Endothelial cell of umbilical vein (primary cell): ENCODE results near the gene NHS.

Experiments used
- CTCF ChIP-seq, 2 donors: IDR thresholded peaks; 1 replicate in 1 of 2; 2 replicates in 1 of 2; pipeline ENCODE4 v1.5.1; 2011; ENCODE audit warnings: low read length in 2 of 2, mild to moderate bottlenecking in 2 of 2, moderate library complexity in 2 of 2, control low read depth in 1 of 2, inconsistent platforms in 1 of 2, low read depth in 1 of 2; ENCODE audit not compliant: insufficient read depth in 1 of 2; ENCODE audit errors: extremely low read depth in 1 of 2
- EZH2 ChIP-seq: IDR thresholded peaks from 2 replicates; pipeline ENCODE4 v1.6.1; 2012; ENCODE audit warnings: borderline replicate concordance, low read depth, mild to moderate bottlenecking, moderate library complexity, low read length, inconsistent platforms; ENCODE audit not compliant: severe bottlenecking
- FOS ChIP-seq: IDR thresholded peaks from 2 replicates; pipeline ENCODE4 v1.6.1; 2011; ENCODE audit warnings: mild to moderate bottlenecking, low read length, moderate library complexity, borderline replicate concordance; ENCODE audit not compliant: insufficient read depth
- GATA2 ChIP-seq: IDR thresholded peaks from 2 replicates; pipeline ENCODE4 v1.7.0; 2011; ENCODE audit warnings: low read depth, mild to moderate bottlenecking, moderate library complexity, mixed read lengths, low read length; ENCODE audit not compliant: insufficient read length, insufficient read depth
- JUN ChIP-seq: IDR thresholded peaks from 2 replicates; pipeline ENCODE4 v1.6.1; 2011; ENCODE audit warnings: borderline replicate concordance, low read depth; ENCODE audit not compliant: insufficient read length, insufficient read depth
- MAX ChIP-seq: IDR thresholded peaks from 2 replicates; pipeline ENCODE4 v1.6.1; 2011; ENCODE audit not compliant: insufficient read depth, insufficient read length
- MYC ChIP-seq: IDR thresholded peaks from one replicate; pipeline ENCODE4 v1.6.1; 2011; ENCODE audit warnings: mild to moderate bottlenecking, low read depth, low read length
- POLR2A ChIP-seq: IDR thresholded peaks from 2 replicates; pipeline ENCODE4 v1.6.1; 2012; ENCODE audit warnings: low read depth, mild to moderate bottlenecking, control low read depth, low read length
- POLR2AphosphoS5 ChIP-seq: IDR thresholded peaks from 2 replicates; pipeline ENCODE4 v1.6.1; 2012; ENCODE audit warnings: low read depth, mild to moderate bottlenecking, control low read depth, low read length, moderate library complexity; ENCODE audit not compliant: insufficient read depth

- no peak for TF ChIP-seq CTCF (IDR thresholded peaks at IDR 0.05; ENCODE audit: extremely low read depth in 1 of 2, insufficient read depth in 1 of 2, low read depth in 1 of 2, low read length in 2 of 2)
- TF ChIP-seq POLR2A, result no peak
- TF ChIP-seq EZH2, result no peak
- no peak for TF ChIP-seq MYC
- TF ChIP-seq POLR2AphosphoS5, result no peak
- TF ChIP-seq MAX, result no peak
- TF ChIP-seq FOS, result no peak
- TF ChIP-seq GATA2, result no peak
- TF ChIP-seq JUN, result no peak
Measured at GRCh38 chrX:17531500-17531899, 156.5 kb downstream of the NHS start.
